Umbilical cord (tissue), 2 donors: ENCODE measurements around the gene ARHGAP22. TPM values are rescaled to one million over a fixed set of nuclear protein-coding genes. Genes with fewer than 3 reads are reported as not detected.

Source experiments
- DNase-seq: peaks from one replicate; pipeline ENCODE4 v3.0.0-alpha.2; 2015; ENCODE audit warnings: low spot score
- total RNA-seq: library from RNA; depleted of rRNA; stranded (reverse); fragments of >200 nt; gene quantifications from one replicate; pipeline ENCODE4 v1.2.3, GENCODE V29; 2014; ENCODE audit warnings: low replicate concordance; ENCODE audit not compliant: insufficient read depth

The ARHGAP22 gene
- total RNA-seq, 1 donor from 2014 or later, result 10.4 TPM

- DNase-seq, result peak; percentile 39
These were observed 124.2 kb downstream of the ARHGAP22 start for GRCh38 chr10:48480397-48481374.

GRCh38 chr10:48478980-48479811 lies 125.7 kb downstream of the ARHGAP22 start:
- no peak for DNase-seq

GRCh38 chr10:48478469-48478868 lies 126.4 kb downstream of the ARHGAP22 start:
- DNase-seq, result no peak

GRCh38 chr10:48477616-48478015 lies 127.3 kb downstream of the ARHGAP22 start:
- DNase-seq, result no peak

DNA sequence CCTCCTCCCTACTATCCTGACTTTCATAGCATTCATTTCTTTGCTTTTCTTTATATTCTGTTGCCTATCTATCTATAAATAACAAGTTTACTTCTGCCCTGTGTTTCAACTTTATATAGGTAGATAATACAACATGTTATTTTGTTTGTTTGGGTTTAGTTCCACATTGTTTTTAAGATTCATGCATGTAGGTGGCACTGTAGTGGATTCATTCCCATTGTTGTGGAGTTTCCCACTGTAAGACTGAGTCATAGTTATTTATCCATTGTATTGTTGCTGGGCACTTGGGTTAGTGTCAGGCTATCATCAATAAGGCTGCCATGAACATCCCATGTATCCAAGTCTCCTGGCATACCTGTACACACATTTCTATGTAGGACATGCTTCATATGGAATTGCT lies 127.7 kb downstream of the ARHGAP22 start:
- DNase-seq, result no peak

- peak; percentile 36 for DNase-seq
These were observed 128.4 kb downstream of the ARHGAP22 start for GRCh38 chr10:48476279-48476982.

- DNase-seq, result no peak
These were observed 129.0 kb downstream of the ARHGAP22 start for GRCh38 chr10:48475943-48476278.

DNA sequence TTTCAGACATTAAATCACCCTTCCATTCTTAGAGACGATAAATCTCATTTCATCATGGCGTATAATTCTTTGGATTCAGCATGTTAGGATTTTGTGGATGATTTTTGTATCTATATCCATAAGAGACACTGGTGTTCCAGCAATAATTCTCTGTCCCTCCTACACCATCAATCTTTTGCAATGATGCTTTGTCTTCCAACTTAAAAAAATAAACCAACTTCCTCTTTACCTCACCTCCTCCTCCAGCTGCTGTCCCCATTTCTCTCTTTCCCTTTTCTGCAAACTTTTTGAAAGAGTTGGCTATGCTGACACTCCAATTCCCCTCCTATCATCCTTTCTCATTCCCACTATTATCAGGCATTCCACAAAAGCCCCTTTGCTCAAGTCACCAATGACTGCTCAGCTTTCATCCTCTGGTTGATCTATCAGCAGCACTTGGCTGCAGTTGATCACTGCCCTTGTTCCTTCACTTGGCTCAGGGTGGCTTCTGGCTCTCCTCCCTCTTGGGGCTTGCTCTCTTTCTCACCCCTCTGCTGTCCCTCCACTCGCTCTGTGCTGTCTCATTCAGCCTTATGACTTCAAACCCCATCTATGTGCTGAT lies 130.0 kb downstream of the ARHGAP22 start:
- DNase-seq, result no peak

GRCh38 chr10:48473704-48474103 lies 131.2 kb downstream of the ARHGAP22 start:
- DNase-seq, result no peak

GRCh38 chr10:48472501-48473069 lies 132.3 kb downstream of the ARHGAP22 start:
- DNase-seq, result no peak

DNA sequence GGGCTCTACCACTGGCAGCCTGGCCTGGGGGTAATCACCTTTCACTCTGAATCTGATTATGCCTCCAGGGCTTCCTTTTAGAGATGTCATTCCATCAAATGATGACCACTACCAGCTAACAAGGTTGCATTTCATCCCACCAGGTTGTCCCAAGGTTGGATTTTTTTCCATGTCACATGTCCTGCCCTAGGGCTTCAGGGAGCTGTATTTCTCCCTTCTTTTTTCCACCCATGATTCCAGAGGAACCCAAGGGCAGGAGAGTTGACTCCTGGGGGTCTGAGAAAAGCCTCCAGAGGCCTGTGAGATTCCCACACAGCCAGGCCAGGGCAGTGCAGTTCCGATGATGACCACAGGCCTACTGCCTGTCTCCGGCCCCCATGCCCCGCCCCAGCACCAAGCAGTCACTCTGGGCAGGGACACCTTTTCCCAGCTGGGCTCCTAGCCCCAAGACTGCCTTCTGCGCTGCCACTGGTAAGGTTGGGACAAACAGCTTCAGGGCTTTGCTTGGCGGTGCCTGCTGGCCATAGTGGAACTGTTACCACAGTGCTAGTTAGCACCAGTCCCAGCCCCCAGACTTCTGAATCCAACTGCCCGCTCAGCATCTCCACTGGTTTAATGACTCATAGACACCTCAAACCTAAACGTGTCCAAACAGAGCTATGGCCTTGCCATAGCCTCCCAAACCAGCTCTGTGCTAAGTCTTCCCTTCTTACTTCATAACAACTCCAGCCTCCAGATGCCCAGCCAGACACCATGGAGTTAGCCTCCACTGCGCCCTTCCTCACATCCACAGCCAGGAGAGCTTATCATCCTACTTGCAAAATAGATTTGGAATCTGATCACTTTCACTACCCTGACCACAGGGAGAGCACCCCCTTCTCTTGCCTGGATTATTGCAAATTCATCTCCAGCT lies 133.7 kb downstream of the ARHGAP22 start:
- DNase-seq, result no peak

GRCh38 chr10:48470115-48470892 lies 134.6 kb downstream of the ARHGAP22 start:
- peak; percentile 54 for DNase-seq

GRCh38 chr10:48469516-48470020 lies 135.3 kb downstream of the ARHGAP22 start:
- no peak for DNase-seq

DNA sequence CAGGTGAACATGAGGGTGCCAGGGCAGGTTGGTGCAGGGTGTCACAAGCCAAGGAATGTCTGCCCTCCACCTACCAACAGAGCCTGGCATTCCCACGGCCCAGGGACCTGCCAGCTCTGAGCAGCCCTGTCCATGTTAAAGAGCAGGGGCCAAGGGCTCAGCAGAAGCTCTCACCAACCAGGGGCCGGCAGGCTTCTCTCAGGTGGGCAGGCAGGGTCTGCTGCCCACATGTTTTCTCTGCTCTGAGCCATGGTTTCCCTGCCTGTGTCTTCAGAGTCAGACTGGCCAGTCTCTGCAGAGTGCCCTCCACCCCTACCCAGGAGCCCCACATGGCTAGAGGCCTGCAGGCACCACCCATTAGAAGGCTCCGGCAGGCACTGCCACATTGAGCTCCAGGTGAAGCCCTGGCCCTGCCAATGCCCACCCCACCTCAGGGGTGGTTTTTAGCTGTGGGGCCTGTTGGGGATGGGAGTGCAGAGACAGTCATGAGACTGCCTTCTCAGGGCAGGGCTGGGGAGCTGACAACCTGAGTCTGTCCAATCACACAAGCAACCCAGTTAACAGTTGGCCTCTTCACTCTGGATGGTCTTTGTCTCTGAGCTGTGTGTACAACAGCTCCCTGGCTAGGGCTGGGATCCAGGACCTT lies 135.9 kb downstream of the ARHGAP22 start:
- DNase-seq, result no peak

- DNase-seq, result no peak
These were observed 136.6 kb downstream of the ARHGAP22 start for GRCh38 chr10:48468130-48468790.

- peak; percentile 79 for DNase-seq
These were observed 137.2 kb downstream of the ARHGAP22 start for GRCh38 chr10:48467669-48468068.

DNA sequence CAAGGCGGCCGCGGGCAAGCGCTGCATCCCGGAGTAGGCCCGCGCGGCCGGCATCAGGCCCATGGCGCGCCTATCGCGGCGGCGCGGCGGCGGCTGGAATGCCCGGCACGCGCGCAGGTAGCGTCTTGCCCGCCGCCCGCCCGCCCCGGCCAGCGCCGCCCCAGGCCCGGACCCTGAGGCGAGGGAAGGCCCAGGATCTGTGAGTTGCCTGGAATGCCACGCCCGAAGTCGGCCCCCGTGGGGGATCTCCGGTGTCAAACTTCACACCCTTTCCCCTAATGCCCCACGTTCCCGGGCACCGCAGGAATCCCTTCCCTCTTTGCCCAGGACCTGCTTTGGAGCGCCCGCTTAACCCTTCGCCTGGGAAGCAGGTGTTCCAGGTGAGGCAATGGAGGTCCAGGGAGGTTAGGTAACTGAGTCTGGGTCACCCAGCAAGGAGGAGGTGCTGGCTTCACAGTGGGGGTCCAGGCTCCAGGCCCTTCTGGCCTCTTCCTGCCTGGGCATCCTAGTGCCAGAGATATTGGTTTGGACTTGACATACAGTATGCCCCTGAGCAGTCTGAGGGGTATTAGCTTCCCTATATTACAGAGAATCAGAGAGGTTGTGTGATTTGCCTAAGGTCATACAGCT lies 138.1 kb downstream of the ARHGAP22 start:
- no peak for DNase-seq
